MM.1S (cell line): ENCODE measurements around the gene OBSCN.

ENCODE experiments used
- DNase-seq: peaks from one replicate; pipeline ENCODE4 v3.0.0-alpha.2; 2015
- H2AFZ ChIP-seq: fragments of 300-600 bp; sonication (generic); 2 replicates; pipeline ENCODE4 v1.6.0; 2016; ENCODE audit warnings: antibody characterized with exemption, low read length
- H3F3A ChIP-seq: fragments of 300-600 bp; sonication (generic); 2 replicates; pipeline ENCODE4 v1.6.1; 2016; ENCODE audit warnings: mild to moderate bottlenecking, antibody characterized with exemption, low read length, moderate library complexity, mixed read lengths; ENCODE audit not compliant: insufficient read depth
- H3K27ac ChIP-seq: fragments of 300-600 bp; sonication (generic); 2 replicates; pipeline ENCODE4 v1.5.1; 2016; ENCODE audit warnings: mild to moderate bottlenecking, low read length
- H3K27me3 ChIP-seq: fragments of 300-600 bp; sonication (generic); replicated peaks from 2 replicates; pipeline ENCODE4 v1.6.0; 2016; ENCODE audit warnings: low read length; ENCODE audit not compliant: insufficient read depth
- H3K36me3 ChIP-seq: fragments of 300-600 bp; sonication (generic); replicated peaks from 2 replicates; pipeline ENCODE4 v1.6.1; 2016; ENCODE audit warnings: mild to moderate bottlenecking, low read length, mixed read lengths; ENCODE audit not compliant: insufficient read depth
- H3K4me1 ChIP-seq: fragments of 300-600 bp; sonication (generic); 2 replicates; pipeline ENCODE4 v1.6.1; 2016; ENCODE audit warnings: low read length, mixed read lengths
- H3K4me2 ChIP-seq: fragments of 300-600 bp; sonication (generic); 2 replicates; pipeline ENCODE4 v1.6.0; 2016; ENCODE audit warnings: low read depth, low read length
- H3K4me3 ChIP-seq: fragments of 300-600 bp; sonication (generic); 2 replicates; pipeline ENCODE4 v1.5.1; 2016; ENCODE audit warnings: low read length, mixed read lengths
- H3K79me2 ChIP-seq: fragments of 300-600 bp; sonication (generic); 2 replicates; pipeline ENCODE4 v1.6.1; 2016; ENCODE audit warnings: mixed run types, low read length, mixed read lengths
- H3K9ac ChIP-seq: fragments of 300-600 bp; sonication (generic); 2 replicates; pipeline ENCODE4 v1.6.1; 2016; ENCODE audit warnings: low read length, mixed read lengths
- H3K9me2 ChIP-seq: fragments of 300-600 bp; sonication (generic); replicated peaks from 2 replicates; pipeline ENCODE4 v1.6.1; 2016; ENCODE audit warnings: mild to moderate bottlenecking, low read length, mixed read lengths; ENCODE audit not compliant: insufficient read depth
- H3K9me3 ChIP-seq: fragments of 300-600 bp; sonication (generic); replicated peaks from 2 replicates; pipeline ENCODE4 v1.6.1; 2016; ENCODE audit warnings: mild to moderate bottlenecking, low read length, mixed read lengths; ENCODE audit not compliant: insufficient read depth
- H4K20me1 ChIP-seq: fragments of 300-600 bp; sonication (generic); 2 replicates; pipeline ENCODE4 v1.6.1; 2016; ENCODE audit warnings: mild to moderate bottlenecking, low read length, moderate library complexity, mixed read lengths; ENCODE audit not compliant: insufficient read depth
- CTCF ChIP-seq: fragments of 300-600 bp; sonication (generic); IDR thresholded peaks from 2 replicates; pipeline ENCODE4 v1.5.1; 2016; ENCODE audit warnings: antibody characterized with exemption, low read length, mixed read lengths
- EZH2 ChIP-seq: fragments of 300-600 bp; sonication (generic); optimal IDR thresholded peaks from 2 replicates; pipeline ENCODE3; 2017; ENCODE audit warnings: low read depth, mild to moderate bottlenecking, antibody characterized with exemption, low read length, mixed read lengths
- EZH2phosphoT487 ChIP-seq: fragments of 300-600 bp; sonication (generic); IDR thresholded peaks from 2 replicates; pipeline ENCODE4 v1.6.1; 2018; ENCODE audit warnings: antibody characterized with exemption, low read length

Gene OBSCN

GRCh38 chr1:228168563-228169270, 39.1 kb upstream of the OBSCN start:
- Histone ChIP-seq H4K20me1 (no peaks in the 10 kb centered on the region), H3K4me3 (no peak overlapping the region), H3K9me3 (no peaks in the 10 kb centered on the region), H2AFZ (no peak overlapping the region), H3K79me2 (peaks cover 53% of the 10 kb centered on the region), H3K9ac (no peak overlapping the region), H3K4me1 (peaks cover 5% of the 10 kb centered on the region), H3K27ac (no peak overlapping the region), H3K36me3 (no peaks in the 10 kb centered on the region), H3F3A (no peaks in the 10 kb centered on the region), H3K27me3 (no peaks in the 10 kb centered on the region), H3K4me2 (no peak overlapping the region), H3K9me2 (no peaks in the 10 kb centered on the region)
- no peak for DNase-seq
- TF ChIP-seq EZH2 = no peak
- TF ChIP-seq CTCF = no peak
- no peak for TF ChIP-seq EZH2phosphoT487

- Histone ChIP-seq H3K9ac (no peak overlapping the region), H3K36me3 (no peaks in the 10 kb centered on the region), H4K20me1 (no peaks in the 10 kb centered on the region), H2AFZ (no peak overlapping the region), H3K79me2 (peaks cover 53% of the 10 kb centered on the region), H3K4me1 (peaks cover 5% of the 10 kb centered on the region), H3K27ac (no peak overlapping the region), H3K9me3 (no peaks in the 10 kb centered on the region), H3F3A (no peaks in the 10 kb centered on the region), H3K4me2 (no peak overlapping the region), H3K9me2 (no peaks in the 10 kb centered on the region), H3K27me3 (no peaks in the 10 kb centered on the region), H3K4me3 (no peak overlapping the region)
- no peak for DNase-seq
- no peak for TF ChIP-seq EZH2
- TF ChIP-seq CTCF = no peak
- TF ChIP-seq EZH2phosphoT487 = no peak
Measured at GRCh38 chr1:228169345-228169744, 38.5 kb upstream of the OBSCN start.

- no peaks in the 10 kb centered on the region for H3K27me3 ChIP-seq
- TF ChIP-seq CTCF = no peak
- TF ChIP-seq EZH2 = no peak
- TF ChIP-seq EZH2phosphoT487 = no peak
- H3K4me1 ChIP-seq = peaks cover 5% of the 10 kb centered on the region
- no peak overlapping the region for H2AFZ ChIP-seq
- H3K9ac ChIP-seq = no peak overlapping the region
- H3K79me2 ChIP-seq = peaks cover 53% of the 10 kb centered on the region
- H4K20me1 ChIP-seq = no peaks in the 10 kb centered on the region
- no peaks in the 10 kb centered on the region for H3K9me3 ChIP-seq
- no peak overlapping the region for H3K4me3 ChIP-seq
- DNase-seq = no peak
- no peaks in the 10 kb centered on the region for H3K9me2 ChIP-seq
- H3K4me2 ChIP-seq = no peak overlapping the region
- no peaks in the 10 kb centered on the region for H3K36me3 ChIP-seq
- no peak overlapping the region for H3K27ac ChIP-seq
- H3F3A ChIP-seq = no peaks in the 10 kb centered on the region
Measured at GRCh38 chr1:228170666-228171065, 37.2 kb upstream of the OBSCN start.
